HG03460 (cell line): Measurements from ENCODE around the gene PRKCB.

Experiments used
- ATAC-seq: cut with Tn5 transposase; IDR thresholded peaks from one replicate; pipeline ENCODE4 v1.9.1; 2021; ENCODE audit not compliant: unreplicated experiment

Gene PRKCB

DNA sequence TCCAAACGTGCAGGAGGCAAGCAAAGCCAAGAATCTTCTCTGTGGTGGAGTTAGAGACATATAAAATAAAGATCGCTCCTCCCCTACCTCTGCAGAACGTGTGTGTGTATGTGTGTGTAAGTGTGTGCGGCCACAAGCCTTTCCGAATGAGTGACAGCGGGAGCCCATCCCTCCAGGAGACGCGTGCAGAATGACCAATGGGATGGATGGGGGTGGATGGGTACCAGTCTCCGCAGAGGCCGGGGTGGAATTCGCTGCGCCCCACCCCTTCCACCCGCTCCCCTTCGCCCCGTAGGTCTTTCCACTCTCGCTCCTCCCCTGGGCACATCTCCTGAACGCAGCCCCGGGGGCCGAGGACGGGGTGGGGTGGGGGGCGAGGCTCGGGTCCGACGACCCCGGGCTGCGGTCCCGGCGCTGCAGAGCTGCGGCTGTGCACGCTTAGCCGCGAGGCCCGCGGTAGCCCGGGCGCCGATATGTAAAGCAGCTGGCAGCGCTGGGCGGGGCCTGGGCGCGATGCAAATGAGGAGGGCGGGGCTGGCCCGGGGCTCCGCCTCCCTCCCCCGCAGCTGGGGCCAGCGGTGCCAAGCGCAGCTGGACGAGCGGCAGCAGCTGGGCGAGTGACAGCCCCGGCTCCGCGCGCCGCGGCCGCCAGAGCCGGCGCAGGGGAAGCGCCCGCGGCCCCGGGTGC, at the start of gene PRKCB:
PRKCB (plus strand) TSS at position 594 of the 688 bp plus-strand sequence.
- peak; percentile 62 for ATAC-seq

DNA sequence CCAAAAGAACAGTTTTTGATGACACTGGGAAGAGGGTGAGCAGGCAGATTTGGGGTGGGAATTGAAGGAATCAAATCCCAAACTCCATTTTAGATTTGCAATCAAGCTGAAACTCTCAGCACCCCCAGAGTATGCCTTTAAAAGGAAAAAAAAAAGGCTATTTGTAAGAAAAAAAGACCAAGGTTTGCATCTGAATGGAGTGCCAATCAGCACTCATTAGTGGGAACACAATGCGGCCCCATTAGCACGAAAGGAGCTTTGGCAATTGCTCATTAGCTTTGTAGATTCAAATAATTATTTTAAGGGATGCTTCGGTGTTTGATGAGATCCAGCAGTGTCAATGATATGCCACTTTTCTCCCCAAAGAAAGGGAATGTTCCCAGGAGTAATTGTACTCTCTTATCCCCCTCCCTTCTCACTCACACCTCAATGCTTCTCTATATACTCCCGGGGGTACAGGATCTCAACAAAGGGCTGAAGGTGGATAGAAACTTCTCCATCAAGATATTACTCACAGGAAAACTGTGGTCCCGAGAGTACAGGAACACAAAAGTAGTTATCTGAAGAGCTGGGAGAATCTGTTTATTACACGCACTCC, 48.7 kb upstream of the PRKCB start:
- ATAC-seq, result no peak

- ATAC-seq, result no peak
Measured at GRCh38 chr16:23788685-23789084, 47.1 kb upstream of the PRKCB start.

DNA sequence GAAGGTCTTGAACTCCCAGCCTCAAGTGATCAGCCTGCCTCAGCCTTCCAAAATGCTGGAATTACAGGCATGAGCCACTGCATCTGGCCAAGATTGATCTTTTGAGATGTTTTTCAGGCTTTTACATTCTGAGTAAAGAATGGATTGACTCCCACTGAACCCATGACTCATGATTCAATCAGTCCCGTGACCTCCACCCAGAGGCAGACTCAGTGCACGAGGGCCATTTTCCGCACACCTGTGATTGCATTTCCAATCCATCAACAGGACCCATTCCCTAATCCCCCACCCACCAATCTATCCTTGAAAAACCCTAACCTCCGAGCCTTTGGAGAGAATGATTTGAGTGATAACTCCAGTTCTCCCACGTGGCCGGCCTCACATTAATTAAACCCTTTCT, 40.4 kb upstream of the PRKCB start:
- no peak for ATAC-seq

- ATAC-seq, result no peak
Measured at GRCh38 chr16:23796941-23797340, 38.8 kb upstream of the PRKCB start.

DNA sequence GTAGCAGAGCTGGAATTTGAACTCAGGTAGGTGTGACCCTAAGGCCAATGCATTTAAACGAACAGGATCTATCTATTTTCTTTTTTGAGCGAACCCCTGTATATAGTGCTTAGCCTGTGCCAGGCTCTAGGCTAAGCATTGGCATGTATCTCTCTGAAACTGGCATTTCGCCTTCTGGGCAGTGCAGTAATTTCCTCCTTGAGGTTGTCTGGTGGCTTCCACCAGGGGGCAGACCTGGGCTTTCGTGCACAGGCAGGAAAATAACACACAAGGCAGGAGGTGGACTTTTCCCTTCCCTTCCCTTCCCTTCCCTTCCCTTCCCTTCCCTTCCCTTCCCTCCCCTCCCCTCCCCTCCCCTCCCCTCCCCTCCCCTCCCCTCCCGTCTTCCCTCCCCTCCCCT, 34.4 kb upstream of the PRKCB start:
- ATAC-seq, result no peak

GRCh38 chr16:23802776-23803175, 33.0 kb upstream of the PRKCB start:
- no peak for ATAC-seq

- ATAC-seq, result peak; percentile 70
Measured at GRCh38 chr16:23803591-23804123, 32.1 kb upstream of the PRKCB start.

DNA sequence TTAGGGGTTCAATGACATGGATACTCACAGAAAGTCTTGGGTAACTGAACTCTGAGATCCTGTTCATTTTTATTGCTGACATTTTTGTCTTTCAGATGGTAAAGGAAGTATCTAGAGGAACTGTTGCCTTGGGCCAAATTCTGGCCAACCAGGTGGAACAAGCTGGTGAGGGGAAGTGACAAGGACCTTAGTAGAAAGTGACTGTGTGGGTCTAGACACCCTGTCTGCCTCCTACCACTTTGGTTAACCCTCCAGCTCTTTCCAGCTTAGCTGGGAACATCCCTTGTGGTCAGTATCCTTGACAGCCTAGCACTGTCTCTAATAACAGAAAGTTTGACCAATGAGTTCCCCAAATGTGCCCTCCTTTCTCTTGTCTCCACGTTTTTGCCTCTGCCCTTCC, 28.8 kb upstream of the PRKCB start:
- ATAC-seq, result no peak

GRCh38 chr16:23821467-23821866, 14.3 kb upstream of the PRKCB start:
- no peak for ATAC-seq

DNA sequence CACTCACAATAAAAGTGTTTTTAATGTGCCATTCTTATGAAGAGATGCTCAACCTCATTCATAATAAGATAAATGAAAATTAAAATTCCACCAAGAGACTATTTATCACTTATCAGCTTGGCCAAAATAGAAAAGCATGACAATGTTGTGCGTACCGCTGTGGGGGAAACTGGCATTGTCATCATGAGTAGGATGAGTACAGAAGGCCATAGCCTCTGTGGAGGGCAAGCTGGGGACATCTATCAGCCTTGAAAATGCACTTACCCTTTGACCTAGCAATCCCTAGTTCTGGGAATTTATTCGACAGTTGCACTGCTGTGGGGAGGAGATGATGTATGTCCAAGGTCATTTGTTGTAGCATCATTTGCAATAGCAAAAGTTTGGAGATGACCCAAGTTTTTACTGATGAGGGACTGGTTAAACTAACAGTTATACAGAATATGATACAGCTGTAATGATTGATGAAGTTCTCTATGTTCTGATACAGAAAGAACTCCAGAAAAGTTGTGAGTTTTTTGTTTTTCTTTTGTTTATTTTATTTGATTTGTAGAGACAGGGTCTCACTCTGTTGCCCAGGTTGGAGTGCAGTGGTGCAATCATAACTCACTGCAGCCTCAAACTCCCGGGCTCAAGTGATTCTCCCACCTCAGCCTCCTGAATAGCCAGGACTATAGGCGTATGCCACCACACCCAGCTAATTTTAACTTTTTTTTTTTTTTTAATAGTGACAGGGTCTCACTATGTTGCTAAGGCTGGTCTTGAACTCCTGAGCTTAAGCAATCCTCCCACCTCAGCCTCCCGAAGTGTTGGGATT, 13.7 kb upstream of the PRKCB start:
- no peak for ATAC-seq

DNA sequence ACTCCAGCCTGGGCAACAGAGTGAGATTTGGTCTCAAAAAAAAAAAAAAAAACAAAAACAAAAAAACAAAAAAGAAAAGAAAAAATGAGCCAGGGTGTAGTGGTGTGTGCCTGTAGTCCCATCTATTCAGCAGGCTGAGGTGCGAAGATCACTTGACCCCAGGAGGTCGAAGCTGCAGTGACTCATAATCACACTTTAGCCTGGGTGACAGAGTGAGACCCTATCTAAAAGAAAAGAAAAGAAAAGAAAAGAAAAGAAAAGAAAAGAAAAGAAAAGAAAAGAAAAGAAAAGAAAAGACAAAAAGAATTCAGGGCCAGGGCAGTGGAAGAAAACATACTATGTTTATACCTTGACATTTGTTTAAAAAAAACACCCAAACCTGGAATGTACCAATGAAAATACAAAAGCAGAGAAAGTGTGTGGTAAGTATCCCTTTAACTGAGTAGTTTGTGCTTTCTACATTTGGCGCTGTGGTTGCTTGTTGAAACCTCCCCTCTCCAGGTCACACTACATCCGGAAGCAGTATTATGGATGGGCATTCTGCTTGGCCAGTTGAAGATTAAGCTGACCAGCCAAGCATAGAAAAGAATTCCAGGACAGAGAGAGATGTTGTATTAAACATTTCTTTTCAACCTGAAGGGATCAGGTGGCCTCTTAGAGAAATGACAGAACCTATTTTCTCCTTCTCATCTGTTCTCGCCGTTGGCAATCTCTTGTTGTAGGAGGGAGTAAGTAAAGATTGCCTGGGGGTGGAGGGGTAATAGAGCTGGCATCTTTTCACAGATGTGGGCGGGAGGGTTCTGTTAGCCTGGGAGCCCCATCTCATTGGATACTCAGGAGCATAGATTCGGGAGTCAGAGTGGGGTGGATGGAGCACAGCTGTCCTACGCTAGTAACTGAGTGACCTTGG, 12.1 kb upstream of the PRKCB start:
- no peak for ATAC-seq

- no peak for ATAC-seq
Measured at GRCh38 chr16:23824909-23825308, 10.9 kb upstream of the PRKCB start.

- ATAC-seq, result peak; percentile 75
Measured at GRCh38 chr16:23826528-23827045, 9.2 kb upstream of the PRKCB start.

DNA sequence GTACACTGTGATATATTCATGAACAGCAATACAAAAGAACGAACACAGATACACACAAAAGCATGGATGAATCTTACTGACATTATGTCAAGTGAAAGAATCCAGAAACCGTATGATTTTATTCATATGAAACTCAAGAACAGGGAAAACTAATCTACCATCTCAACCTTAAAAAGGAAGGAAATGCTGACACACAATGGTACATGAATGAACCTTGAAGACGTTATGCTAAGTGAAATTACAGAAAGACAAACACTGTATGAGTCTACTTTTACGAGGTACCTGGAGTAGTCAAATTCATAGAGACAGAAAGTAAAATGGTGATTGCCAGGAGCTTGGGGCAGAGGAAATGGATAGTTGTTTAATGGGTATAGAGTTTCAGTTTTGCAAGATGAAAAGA, 8.7 kb upstream of the PRKCB start:
- ATAC-seq, result no peak

GRCh38 chr16:23829454-23829853, 6.3 kb upstream of the PRKCB start:
- ATAC-seq, result no peak

- no peak for ATAC-seq
Measured at GRCh38 chr16:23830276-23830675, 5.5 kb upstream of the PRKCB start.

- ATAC-seq, result no peak
Measured at GRCh38 chr16:23832882-23833281, 2.9 kb upstream of the PRKCB start.

DNA sequence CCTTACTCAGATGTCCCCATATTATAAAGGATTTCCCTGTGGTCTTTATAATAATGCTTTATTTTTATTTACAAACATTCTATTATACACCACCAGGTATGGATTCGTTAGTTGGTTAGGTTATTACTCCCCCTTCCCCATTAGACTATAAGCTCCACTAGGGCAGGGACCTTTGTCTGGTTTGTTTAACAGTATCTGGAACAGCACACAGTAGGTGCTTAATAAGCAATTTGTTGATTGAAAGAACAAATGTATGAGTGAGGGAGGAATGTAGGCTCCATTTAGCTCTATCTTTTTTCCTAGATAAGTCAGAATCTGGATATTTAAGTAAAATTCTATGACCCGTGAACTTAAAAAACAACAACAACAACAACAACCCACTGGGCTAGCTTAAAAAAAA, 2.3 kb upstream of the PRKCB start:
- no peak for ATAC-seq

DNA sequence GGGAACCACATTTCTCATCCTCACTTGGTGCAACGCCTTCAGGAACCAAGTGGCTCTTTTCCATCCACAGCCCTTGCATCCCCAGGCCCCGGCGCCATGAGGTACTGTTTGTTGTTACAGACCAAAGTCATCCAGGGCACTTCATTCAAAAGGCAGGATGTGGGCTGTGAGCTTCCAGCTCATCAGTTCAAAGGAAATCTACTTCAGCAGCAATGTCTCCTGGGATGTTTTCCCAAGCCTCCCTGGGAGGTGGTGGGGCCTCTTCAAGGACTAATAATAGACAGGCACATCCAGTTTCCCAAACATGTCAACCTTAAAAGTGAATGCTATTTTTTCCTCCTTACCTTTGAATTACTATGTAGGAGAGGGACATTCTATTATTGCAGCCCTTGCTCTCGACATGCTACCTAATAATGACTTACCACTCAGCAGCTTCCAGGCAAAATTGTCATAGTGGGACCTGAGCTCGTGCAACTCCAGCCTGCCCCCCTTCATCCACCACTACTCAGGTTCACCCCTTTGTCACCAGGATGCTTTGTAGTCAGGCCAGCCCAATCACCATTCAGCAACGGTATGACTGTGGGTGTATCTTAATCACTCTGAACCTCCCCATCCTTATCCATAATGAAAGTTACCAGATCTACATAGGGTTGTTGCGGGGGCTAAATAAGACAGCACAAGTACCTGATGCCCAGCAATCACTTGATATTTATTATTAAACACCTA, 1.7 kb upstream of the PRKCB start:
- ATAC-seq, result no peak
